Neural cell (in vitro differentiated cells): ENCODE measurements around the gene IFI27.

Source experiments
- CTCF ChIP-seq: fragments of 450-650 bp; IDR thresholded peaks from 2 replicates; pipeline ENCODE4 v1.5.1; 2014; ENCODE audit warnings: antibody characterized with exemption, mild to moderate bottlenecking, moderate library complexity; ENCODE audit not compliant: poor library complexity, severe bottlenecking
- EP300 ChIP-seq: fragments of 450-650 bp; conservative IDR thresholded peaks from 2 replicates; pipeline ENCODE4 v1.6.1; 2014; ENCODE audit warnings: antibody characterized with exemption, mild to moderate bottlenecking, moderate library complexity; ENCODE audit not compliant: poor library complexity, severe bottlenecking
- EZH2 ChIP-seq: fragments of 200-600, 300-800 bp; shearing (Covaris generic), sonication (generic); IDR thresholded peaks from 2 replicates; pipeline ENCODE4 v1.6.1; 2014; ENCODE audit warnings: antibody characterized with exemption, low read length, borderline replicate concordance, mild to moderate bottlenecking; ENCODE audit not compliant: insufficient read depth, poor library complexity, severe bottlenecking
- POLR2AphosphoS5 ChIP-seq: IDR thresholded peaks from 2 replicates; pipeline ENCODE4 v1.6.1; 2012
- SMC3 ChIP-seq: fragments of 450-650 bp; conservative IDR thresholded peaks from 2 replicates; pipeline ENCODE4 v1.6.1; 2014; ENCODE audit warnings: antibody characterized with exemption, mild to moderate bottlenecking, moderate library complexity; ENCODE audit not compliant: poor library complexity
- TAF1 ChIP-seq: IDR thresholded peaks from 2 replicates; pipeline ENCODE4 v1.6.1; 2012; ENCODE audit warnings: low read depth

DNA sequence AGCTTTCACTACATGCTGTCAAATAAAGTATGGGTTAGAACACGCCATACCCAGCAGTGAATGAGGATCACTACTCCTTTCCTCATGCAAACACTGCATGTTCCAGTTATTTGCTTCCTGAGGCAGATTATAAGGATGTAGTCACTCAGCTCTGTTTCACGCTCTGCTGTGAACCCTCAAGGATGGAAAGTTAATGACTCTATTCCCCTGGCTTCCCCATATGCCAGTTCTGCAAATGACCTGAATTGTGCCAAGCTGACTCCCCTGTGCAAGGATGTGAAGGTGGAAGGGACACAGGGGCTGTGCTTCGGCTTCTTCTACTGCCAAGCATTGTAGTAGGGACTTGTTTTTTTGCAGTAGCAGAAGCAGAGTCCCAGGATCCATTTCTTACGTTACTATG is 22.6 kb upstream of the IFI27 start:
- TF ChIP-seq POLR2AphosphoS5 (no peak), CTCF (no peak), TAF1 (no peak), EZH2 (no peak), EP300 (no peak), SMC3 (no peak)
